Measurements from ENCODE around the gene AQR.

GRCh38 chr15:34883042-34883441 is 86.5 kb downstream of the AQR start:
- TF ChIP-seq GATA2 (IDR thresholded peaks at IDR 0.05; ENCODE audit: low read depth, low read length): no peak
- TF ChIP-seq GATA3 (IDR thresholded peaks at IDR 0.05; ENCODE audit: low read depth, low read length): no peak

Data from SH-SY5Y (cell line).